GM12878 (cell line): ENCODE data around the gene SLC16A6. TPM values are rescaled to one million over a fixed set of nuclear protein-coding genes. Genes with fewer than 3 reads are reported as not detected.

Source experiments
- ATAC-seq: fragments of 200-7000 bp; cut with Tn5 transposase; 3 replicates; pipeline ENCODE4 v1.9.1; 2020; ENCODE audit warnings: mild to moderate bottlenecking, moderate library complexity
- Bru-seq: library from RNA; stranded (reverse); fragments of 400-500 nt; gene quantifications from one replicate; lab custom pipeline; 2021; lab: Mats Ljungman, UMichigan
- BruChase-seq, 2 experiments: library from RNA; stranded (reverse); fragments of 400-500 nt; gene quantifications; one replicate each; lab custom pipeline; 2021; lab: Mats Ljungman, UMichigan
- BruUV-seq: library from RNA; stranded (reverse); fragments of 400-500 nt; replicated peaks from 2 replicates; lab custom pipeline; 2021; lab: Mats Ljungman, UMichigan
- CTCF ChIA-PET: fragments of 300-600 bp; sonication (Branson Sonifier 250); formaldehyde crosslinking; extraction: SDS; loops from one replicate; lab custom pipeline; 2021; ENCODE audit warnings: inconsistent platforms; lab: Yijun Ruan, JAX
- POLR2A ChIA-PET: fragments of 350-600 bp; formaldehyde crosslinking; extraction: SDS; loops from one replicate; lab custom pipeline; 2021; ENCODE audit warnings: inconsistent platforms; lab: Charles Lee
- RAD21 ChIA-PET: fragments of 300-600 bp; sonication (Branson Sonifier 250); formaldehyde crosslinking; loops from one replicate; lab custom pipeline; 2023; ENCODE audit warnings: antibody characterized with exemption; ENCODE audit not compliant: unreplicated experiment; lab: Charles Lee
- SMC1A ChIA-PET: fragments of 300-600 bp; sonication (Branson Sonifier 250); formaldehyde crosslinking; loops from one replicate; lab custom pipeline; 2023; ENCODE audit not compliant: unreplicated experiment, uncharacterized antibody; lab: Charles Lee
- DNase-seq: peaks from one replicate; pipeline ENCODE4 v3.0.0-alpha.2; 2011; ENCODE audit warnings: low read depth, low spot score
- FAIRE-seq: peaks from 3 replicates; lab custom pipeline; 2011; peaks lifted over from hg19 to GRCh38; lab: Jason Lieb, UNC
- H2AFZ ChIP-seq: 2 replicates; pipeline ENCODE4 v1.6.0; 2011; ENCODE audit warnings: low read depth, low read length, control low read depth; ENCODE audit not compliant: control insufficient read depth
- H3K27ac ChIP-seq: 2 replicates; pipeline ENCODE4 v1.5.1; 2011; ENCODE audit warnings: control low read depth; ENCODE audit not compliant: control insufficient read depth, insufficient read depth
- H3K27me3 ChIP-seq, 2 experiments: replicated peaks in 1 of 2; 2 replicates each; pipeline versions ENCODE4 v1.6.0 to v1.6.1; 2011; ENCODE audit warnings: low read length in 1 of 2; ENCODE audit not compliant: control insufficient read depth in 2 of 2, insufficient read depth in 2 of 2
- H3K36me3 ChIP-seq, 2 experiments: 2 replicates each; pipeline ENCODE4 v1.5.1; 2011; ENCODE audit warnings: low read length in 1 of 2; ENCODE audit not compliant: control insufficient read depth in 2 of 2, insufficient read depth in 2 of 2
- H3K4me1 ChIP-seq: 2 replicates; pipeline ENCODE4 v1.6.1; 2011; ENCODE audit warnings: mild to moderate bottlenecking, low read length, moderate library complexity, mixed read lengths; ENCODE audit not compliant: control insufficient read depth, insufficient read depth
- H3K4me2 ChIP-seq: 2 replicates; pipeline ENCODE4 v1.6.0; 2011; ENCODE audit warnings: control low read depth; ENCODE audit not compliant: control insufficient read depth, insufficient read depth
- H3K4me3 ChIP-seq: fragments of 200-600 bp; sonication (generic); 2 replicates; pipeline ENCODE4 v1.5.1; 2016
- H3K79me2 ChIP-seq: 2 replicates; pipeline ENCODE4 v1.6.0; 2011; ENCODE audit warnings: low read length; ENCODE audit not compliant: control insufficient read depth, insufficient read depth
- H3K9ac ChIP-seq: 2 replicates; pipeline ENCODE4 v1.8.0; 2011; ENCODE audit warnings: low read length, control low read depth, mixed read lengths; ENCODE audit not compliant: control insufficient read depth, insufficient read depth
- H3K9me3 ChIP-seq: replicated peaks from 3 replicates; pipeline ENCODE4 v1.5.1; 2011; ENCODE audit warnings: mild to moderate bottlenecking, low read length; ENCODE audit not compliant: control insufficient read depth, insufficient read depth
- H4K20me1 ChIP-seq: 2 replicates; pipeline ENCODE4 v1.6.0; 2011; ENCODE audit not compliant: control insufficient read depth, insufficient read depth
- BCL11A ChIP-seq: IDR thresholded peaks from 2 replicates; pipeline ENCODE4 v1.6.1; 2011; ENCODE audit warnings: low read depth, low read length
- EGR1 ChIP-seq, 2 experiments: IDR thresholded peaks; 1 replicate in 1 of 2; 2 replicates in 1 of 2; pipeline ENCODE4 v1.6.1; 2011 to 2012; ENCODE audit warnings: low read depth in 2 of 2, low read length in 2 of 2, borderline replicate concordance in 1 of 2, mild to moderate bottlenecking in 1 of 2, moderate library complexity in 1 of 2
- EP300 ChIP-seq, 2 experiments: fragments of 150-350 bp in 1 of 2; IDR thresholded peaks; 2 replicates each; pipeline ENCODE4 v1.6.1; 2011 to 2012; ENCODE audit warnings: low read depth in 2 of 2, low read length in 2 of 2, borderline replicate concordance in 1 of 2, improper control_type of control experiment in 1 of 2, inconsistent platforms in 1 of 2; ENCODE audit not compliant: control insufficient read depth in 1 of 2
- GABPA ChIP-seq: IDR thresholded peaks from 2 replicates; pipeline ENCODE4 v1.6.1; 2014; ENCODE audit warnings: antibody characterized with exemption, low read depth, mild to moderate bottlenecking, inconsistent platforms
- LARP7 ChIP-seq: fragments of 450-650 bp; IDR thresholded peaks from 2 replicates; pipeline ENCODE4 v1.6.1; 2017; ENCODE audit warnings: mild to moderate bottlenecking
- MYC ChIP-seq: IDR thresholded peaks from 2 replicates; pipeline ENCODE4 v1.6.1; 2011; ENCODE audit warnings: mild to moderate bottlenecking, low read length, moderate library complexity, inconsistent platforms; ENCODE audit not compliant: insufficient read depth, insufficient replicate concordance, insufficient read length, severe bottlenecking
- NR2F1 ChIP-seq: fragments of 450-650 bp; conservative IDR thresholded peaks from 2 replicates; pipeline ENCODE4 v1.6.1; 2017; ENCODE audit warnings: mild to moderate bottlenecking
- RBBP5 ChIP-seq: fragments of 200-600 bp; sonication (generic); conservative IDR thresholded peaks from 2 replicates; pipeline ENCODE4 v1.6.1; 2016
- TAF1 ChIP-seq: IDR thresholded peaks from 2 replicates; pipeline ENCODE4 v1.6.1; 2011; ENCODE audit warnings: mild to moderate bottlenecking, low read depth, low read length, borderline replicate concordance
- ZNF274 ChIP-seq: IDR thresholded peaks from one replicate; pipeline ENCODE4 v1.8.0; 2011; ENCODE audit not compliant: insufficient read length, insufficient read depth
- WGBS: methylation state at CpG from one replicate; pipeline ENCODE4 v1.1.6; 2016; ENCODE audit warnings: low lambda C conversion rate; ENCODE audit not compliant: insufficient replicate concordance, insufficient coverage; ENCODE audit errors: missing lambda C conversion rate; 5-methylcytosine and 5-hydroxymethylcytosine counted together
- in situ Hi-C: fragments of 300-500 bp; cut with MboI; formaldehyde crosslinking; loops from 9 replicates; pipeline ENCODE4 v1.14.3; 2018; ENCODE audit warnings: mixed read lengths
- intact Hi-C: fragments of 100-400 bp; cut with micrococcal nuclease; formaldehyde crosslinking; loops from one replicate; pipeline ENCODE4 v1.14.2; 2022; ENCODE audit not compliant: unreplicated experiment
- long read RNA-seq, 2 experiments: library from polyadenylated mRNA; unstranded; transcript quantifications; one replicate each; pipeline ENCODE4 v2.0.0, GENCODE V29; 2019 to 2020
- polyA minus RNA-seq, 3 experiments: library from RNA; depleted of rRNA, polyadenylated mRNA; stranded (reverse); fragments of >200 nt; gene quantifications; 2 replicates each; pipeline ENCODE4 v1.2.3, GENCODE V29; 2011
- polyA plus RNA-seq, 11 experiments: library from polyadenylated mRNA; depleted of rRNA in 4 of 11; unstranded in 6 of 11; stranded (reverse) in 5 of 11; fragments of >200 nt; fragmentation: Nextera tagmentation in 4 of 11; fragmentation: Illumina TruSeq in 1 of 11; extraction: Ambion mirVana in 4 of 11; extraction: Trizol in 1 of 11; gene quantifications; 1 replicate in 1 of 11; 2 replicates in 10 of 11; pipeline versions ENCODE4 v1.2.1 to v1.2.3, GENCODE V29; 2011 to 2016; ENCODE audit warnings: inconsistent platforms in 2 of 11, missing spikeins in 2 of 11, low read depth in 1 of 11
- total RNA-seq, 4 experiments: library from RNA; depleted of rRNA in 3 of 4; stranded (reverse); fragments of >200 nt in 3 of 4; fragmentation: Illumina TruSeq in 1 of 4; extraction: Trizol in 1 of 4; gene quantifications; 2 replicates each; pipeline versions ENCODE4 v1.2.1 to v1.2.3, GENCODE V29; 2013 to 2021
- TF ChIP-seq, protein P1 (sequence below): fragments of 450-650 bp; formaldehyde crosslinking; IDR thresholded peaks from 2 replicates; pipeline ENCODE4 v1.4.0; 2020; ENCODE audit warnings: mild to moderate bottlenecking, moderate library complexity
- TF ChIP-seq, protein P2 (sequence below): IDR thresholded peaks from 2 replicates; pipeline ENCODE4 v1.6.1; 2012; ENCODE audit warnings: low read depth, low read length, improper control_type of control experiment

Gene SLC16A6
- total RNA-seq (2013; cell fraction: nucleolus; rRNA removed), result 2.8 and 3.9 TPM in 2 replicates
- total RNA-seq (2014; rRNA removed) (7.5 TPM in 2 replicates), total RNA-seq (2014; rRNA removed; fragmentation: Illumina TruSeq; extraction: Trizol) (7.7 and 8.0 TPM in 2 replicates), total RNA-seq (2021) (7.6 and 8.1 TPM in 2 replicates), polyA plus RNA-seq (2011; rRNA removed) (5.5 and 6.8 TPM in 2 replicates), polyA plus RNA-seq (2014; fragmentation: Illumina TruSeq; extraction: Trizol) (8.8 and 8.9 TPM in 2 replicates), polyA plus RNA-seq (2014; fragmentation: Nextera tagmentation; extraction: Ambion mirVana) (1 to 10 TPM; 2.4 to 2.9 TPM), polyA plus RNA-seq (2014; rRNA removed) (5.8 and 6.6 TPM in 2 replicates), polyA plus RNA-seq (2016; fragmentation: Nextera tagmentation; extraction: Ambion mirVana) (1 to 10 TPM; 4.1 to 5.3 TPM), polyA minus RNA-seq (2011; rRNA and poly(A)+ RNA removed) (10.6 and 12.1 TPM in 2 replicates), Bru-seq, nascent RNA (percentile 70 among the genes with signal in this experiment), BruChase-seq, experiment 1, labeled RNA remaining after a 6-hour chase (percentile 49 among the genes with signal in this experiment), BruChase-seq, experiment 2, labeled RNA remaining after a 2-hour chase (percentile 56 among the genes with signal in this experiment)
- 3.0 TPM for polyA plus RNA-seq (2011; ENCODE audit: low read depth)
- 4.1 and 4.7 TPM in 2 replicates for polyA plus RNA-seq (2011; cell fraction: cytosol; rRNA removed)
- polyA plus RNA-seq (2011; cell fraction: nucleus; rRNA removed), result 3.5 and 4.5 TPM in 2 replicates
- polyA plus RNA-seq (2012), result 3.0 and 4.4 TPM in 2 replicates
- polyA minus RNA-seq (2011; cell fraction: cytosol; rRNA and poly(A)+ RNA removed), result 3.9 and 5.3 TPM in 2 replicates
- 1.7 and 3.3 TPM in 2 replicates for polyA minus RNA-seq (2011; cell fraction: nucleus; rRNA and poly(A)+ RNA removed)
- long read RNA-seq, experiment 1, partial matches to known transcripts, result 0 of 1 reads
- long read RNA-seq, experiment 1, other reads (novel, unspliced or antisense), result 0 of 1 reads
- long read RNA-seq, experiment 2, transcript SLC16A6-202 (6 exons, 2,659 nt), result major isoform, 11 of 16 reads
- long read RNA-seq, experiment 2, partial matches to known transcripts, result 2 of 16 reads
- long read RNA-seq, experiment 2, other reads (novel, unspliced or antisense), result 3 of 16 reads

DNA sequence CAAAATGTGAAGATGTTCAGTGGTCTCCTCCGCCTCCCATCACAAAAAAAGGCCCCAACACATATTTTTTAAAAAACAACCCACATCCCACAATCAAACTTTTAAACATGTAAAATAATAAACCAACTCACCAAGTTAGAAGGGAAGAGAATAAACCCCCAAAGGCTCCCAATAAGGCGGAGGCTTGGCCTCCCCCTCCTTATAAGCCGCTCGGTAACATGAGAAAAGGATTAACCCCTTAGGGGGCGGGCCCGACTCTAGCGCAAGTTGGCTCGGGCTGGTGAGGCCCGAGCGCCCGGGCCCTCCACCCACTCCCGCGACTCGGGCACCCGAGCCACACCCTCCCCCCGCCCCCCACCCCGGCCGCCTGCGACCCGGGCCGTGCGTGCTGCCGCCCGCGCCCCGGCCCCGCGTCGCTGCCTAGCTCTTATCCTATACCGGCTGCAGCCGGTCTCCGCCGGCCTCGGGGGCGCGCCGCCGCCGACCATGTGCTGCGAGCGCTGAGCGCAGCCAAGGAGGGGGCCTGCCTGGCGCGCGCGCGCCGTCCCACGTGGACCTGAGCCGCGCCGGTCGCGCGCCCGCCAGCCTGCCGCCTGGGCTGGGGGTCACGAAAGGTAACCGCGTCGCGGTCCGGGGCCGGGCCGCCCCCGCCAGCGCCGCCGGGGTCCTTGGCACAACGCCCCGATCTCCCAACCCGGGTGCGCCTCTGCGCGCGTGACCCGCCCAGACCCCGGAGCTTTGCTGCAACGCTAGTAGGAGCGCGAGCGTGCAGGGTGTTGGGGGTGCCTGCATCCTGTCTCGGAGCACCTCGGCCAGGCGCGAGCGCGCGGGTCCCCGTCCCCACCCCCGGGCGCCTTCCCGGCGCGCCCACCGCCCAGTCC lies at the start of gene SLC16A6, which contains the start of gene ARSG:
TSS of gene SLC16A6 (minus strand) at position 173 of the 881 bp plus-strand sequence. CDS start 12,807 bp downstream, outside the sequence.
TSS of gene ARSG (plus strand) at position 541 of the 881 bp plus-strand sequence. CDS start 15,999 bp downstream, outside the sequence.
- Histone ChIP-seq H3K4me1 (peaks cover 16% of the 10 kb centered on the region), H3K9me3 (no peaks in the 10 kb centered on the region), H3K27ac (peak within 1 kb of the TSS; percentile 95), H2AFZ (peak within 1 kb of the TSS; percentile 57), H4K20me1 (no peaks in the 10 kb centered on the region), H3K9ac (peak within 1 kb of the TSS; percentile 98), H3K36me3 (no peaks in the 10 kb centered on the region), H3K79me2 (peaks cover 40% of the 10 kb centered on the region), H3K27me3 (no peaks in the 10 kb centered on the region), H3K4me2 (peak within 1 kb of the TSS; percentile 96), H3K4me3 (peak within 1 kb of the TSS; percentile 74)
- ChIA-PET POLR2A (interaction anchor here (0.6 to 4.7 kb wide), 5 partner anchors 28 to 170 kb away, joined by 3 to 28 read pairs (median 4); partner anchors contain the start of genes AMZ2 and WIPI1), SMC1A (interaction anchor here (0.8 to 1.3 kb wide), 4 partner anchors 26 to 169 kb away, joined by 3 to 5 read pairs (median 4); no protein-coding TSS in a partner anchor), CTCF (interaction anchor here (1.0 to 2.2 kb wide), 5 partner anchors 118 to 171 kb away, joined by 3 to 8 read pairs (median 6); no protein-coding TSS in a partner anchor), RAD21 (interaction anchor here (1.1 to 6.9 kb wide), 4 partner anchors 43 to 169 kb away, joined by 3 to 54 read pairs (median 4); partner anchors contain the start of genes AMZ2 and WIPI1)
- DNase-seq (no peak), ATAC-seq (peak; percentile 56), FAIRE-seq (no peak)
- BruUV-seq, result no TSS peak
- WGBS, result under 1% methylated on average over 74 of the region's 96 CpGs
- in situ Hi-C loops (no loop called here), intact Hi-C loops (loop anchor here (1.0 to 5.0 kb wide), 4 partner anchors 26 to 169 kb away; partner anchors contain the start of gene AMZ2)
- TF ChIP-seq, protein P1, sequence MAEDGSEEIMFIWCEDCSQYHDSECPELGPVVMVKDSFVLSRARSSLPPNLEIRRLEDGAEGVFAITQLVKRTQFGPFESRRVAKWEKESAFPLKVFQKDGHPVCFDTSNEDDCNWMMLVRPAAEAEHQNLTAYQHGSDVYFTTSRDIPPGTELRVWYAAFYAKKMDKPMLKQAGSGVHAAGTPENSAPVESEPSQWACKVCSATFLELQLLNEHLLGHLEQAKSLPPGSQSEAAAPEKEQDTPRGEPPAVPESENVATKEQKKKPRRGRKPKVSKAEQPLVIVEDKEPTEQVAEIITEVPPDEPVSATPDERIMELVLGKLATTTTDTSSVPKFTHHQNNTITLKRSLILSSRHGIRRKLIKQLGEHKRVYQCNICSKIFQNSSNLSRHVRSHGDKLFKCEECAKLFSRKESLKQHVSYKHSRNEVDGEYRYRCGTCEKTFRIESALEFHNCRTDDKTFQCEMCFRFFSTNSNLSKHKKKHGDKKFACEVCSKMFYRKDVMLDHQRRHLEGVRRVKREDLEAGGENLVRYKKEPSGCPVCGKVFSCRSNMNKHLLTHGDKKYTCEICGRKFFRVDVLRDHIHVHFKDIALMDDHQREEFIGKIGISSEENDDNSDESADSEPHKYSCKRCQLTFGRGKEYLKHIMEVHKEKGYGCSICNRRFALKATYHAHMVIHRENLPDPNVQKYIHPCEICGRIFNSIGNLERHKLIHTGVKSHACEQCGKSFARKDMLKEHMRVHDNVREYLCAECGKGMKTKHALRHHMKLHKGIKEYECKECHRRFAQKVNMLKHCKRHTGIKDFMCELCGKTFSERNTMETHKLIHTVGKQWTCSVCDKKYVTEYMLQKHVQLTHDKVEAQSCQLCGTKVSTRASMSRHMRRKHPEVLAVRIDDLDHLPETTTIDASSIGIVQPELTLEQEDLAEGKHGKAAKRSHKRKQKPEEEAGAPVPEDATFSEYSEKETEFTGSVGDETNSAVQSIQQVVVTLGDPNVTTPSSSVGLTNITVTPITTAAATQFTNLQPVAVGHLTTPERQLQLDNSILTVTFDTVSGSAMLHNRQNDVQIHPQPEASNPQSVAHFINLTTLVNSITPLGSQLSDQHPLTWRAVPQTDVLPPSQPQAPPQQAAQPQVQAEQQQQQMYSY (CRISPR knock-in tag), result no peak
- peak; percentile 22 to 79 for TF ChIP-seq EGR1 (IDR thresholded peaks at IDR 0.05; ENCODE audit: borderline replicate concordance in 1 of 2, low read depth in 2 of 2, low read length in 2 of 2)
- TF ChIP-seq, protein P2, sequence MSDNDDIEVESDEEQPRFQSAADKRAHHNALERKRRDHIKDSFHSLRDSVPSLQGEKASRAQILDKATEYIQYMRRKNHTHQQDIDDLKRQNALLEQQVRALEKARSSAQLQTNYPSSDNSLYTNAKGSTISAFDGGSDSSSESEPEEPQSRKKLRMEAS, result peak; percentile 89; the same call in 1 of the 2 replicates
- 0 out of 2 replicates have a peak, but pooled peaks have one; percentile 25 for TF ChIP-seq BCL11A
- peak; percentile 78 for TF ChIP-seq LARP7
- TF ChIP-seq MYC, result peak; percentile 93
- no peak for TF ChIP-seq EP300 (IDR thresholded peaks at IDR 0.05; ENCODE audit: borderline replicate concordance in 1 of 2, control insufficient read depth in 1 of 2, low read depth in 2 of 2, low read length in 2 of 2)
- TF ChIP-seq RBBP5, result 0 out of 2 replicates have a peak, but pooled peaks have one; percentile 35
- TF ChIP-seq TAF1, result peak; percentile 52; the same call in 1 of the 2 replicates
- TF ChIP-seq NR2F1, result peak; percentile 94
- no peak for TF ChIP-seq GABPA
- no peak for TF ChIP-seq ZNF274
